Stimulated activated CD4-positive, alpha-beta T cell treated with anti-CD3 and anti-CD28 coated beads, Interleukin-2, amount 100 ng/mL, for 4 hours (primary cell): ENCODE data around the gene ZNF454.

Source experiments
- DNase-seq: peaks from one replicate; pipeline ENCODE4 v3.0.0-alpha.2; 2020; ENCODE audit warnings: low read depth

The ZNF454 gene

DNA sequence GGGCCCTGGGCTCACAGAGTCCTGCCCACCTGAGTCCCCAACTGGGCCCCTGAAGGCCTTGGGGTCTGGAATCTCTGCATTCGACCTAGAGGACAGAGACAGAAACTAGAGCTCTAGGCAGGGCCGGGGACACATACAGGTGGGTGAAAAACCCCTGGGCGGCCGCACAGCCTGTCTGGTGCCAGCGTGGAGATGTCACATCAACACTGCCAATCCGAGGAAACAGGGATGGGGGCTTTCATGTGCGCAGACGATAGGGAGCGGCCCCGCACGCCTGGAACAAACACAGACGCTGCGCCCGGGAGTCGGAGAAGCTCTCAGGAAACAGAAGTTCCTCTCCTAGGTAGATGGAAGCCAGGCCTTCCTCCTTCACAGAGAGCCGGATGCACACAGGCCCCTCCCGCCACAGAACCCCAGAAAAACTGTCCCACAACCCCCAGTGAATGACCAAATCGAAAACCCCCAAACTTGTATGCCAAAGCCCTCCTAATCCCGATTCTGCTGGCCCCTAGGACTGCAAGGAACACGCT is 52.3 kb downstream of the ZNF454 start:
- DNase-seq: no peak

DNA sequence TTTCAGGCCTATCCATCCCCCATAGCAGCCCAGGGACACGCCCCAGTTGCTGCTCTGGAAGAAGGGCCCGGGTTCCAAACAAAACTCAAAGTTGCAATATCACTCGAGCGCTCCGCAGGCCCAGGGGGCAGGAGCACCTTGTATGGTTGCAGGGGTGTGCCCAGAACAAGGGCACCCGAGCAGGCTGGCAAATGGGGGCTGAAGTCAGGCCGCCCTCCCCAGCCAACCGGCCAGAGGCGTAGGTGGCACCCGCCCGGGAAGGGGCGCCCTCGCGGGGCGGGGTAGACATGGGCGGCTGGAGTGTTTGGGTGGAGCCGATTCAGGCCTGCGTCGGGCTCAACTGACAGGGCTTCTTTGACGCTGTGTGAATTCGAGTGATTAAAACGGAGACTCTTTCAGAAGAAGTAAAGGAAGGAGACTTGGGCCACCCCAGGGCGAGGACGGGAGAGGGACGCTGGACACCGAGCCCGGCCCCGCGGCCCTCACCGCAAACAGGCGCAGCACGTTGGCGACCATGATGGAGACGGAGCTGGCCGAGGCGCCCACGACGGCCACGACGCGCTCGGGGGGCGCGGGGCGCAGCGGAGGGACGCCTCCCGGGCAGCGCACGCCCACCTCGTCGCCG is 53.1 kb downstream of the ZNF454 start:
- no peak for DNase-seq

DNA sequence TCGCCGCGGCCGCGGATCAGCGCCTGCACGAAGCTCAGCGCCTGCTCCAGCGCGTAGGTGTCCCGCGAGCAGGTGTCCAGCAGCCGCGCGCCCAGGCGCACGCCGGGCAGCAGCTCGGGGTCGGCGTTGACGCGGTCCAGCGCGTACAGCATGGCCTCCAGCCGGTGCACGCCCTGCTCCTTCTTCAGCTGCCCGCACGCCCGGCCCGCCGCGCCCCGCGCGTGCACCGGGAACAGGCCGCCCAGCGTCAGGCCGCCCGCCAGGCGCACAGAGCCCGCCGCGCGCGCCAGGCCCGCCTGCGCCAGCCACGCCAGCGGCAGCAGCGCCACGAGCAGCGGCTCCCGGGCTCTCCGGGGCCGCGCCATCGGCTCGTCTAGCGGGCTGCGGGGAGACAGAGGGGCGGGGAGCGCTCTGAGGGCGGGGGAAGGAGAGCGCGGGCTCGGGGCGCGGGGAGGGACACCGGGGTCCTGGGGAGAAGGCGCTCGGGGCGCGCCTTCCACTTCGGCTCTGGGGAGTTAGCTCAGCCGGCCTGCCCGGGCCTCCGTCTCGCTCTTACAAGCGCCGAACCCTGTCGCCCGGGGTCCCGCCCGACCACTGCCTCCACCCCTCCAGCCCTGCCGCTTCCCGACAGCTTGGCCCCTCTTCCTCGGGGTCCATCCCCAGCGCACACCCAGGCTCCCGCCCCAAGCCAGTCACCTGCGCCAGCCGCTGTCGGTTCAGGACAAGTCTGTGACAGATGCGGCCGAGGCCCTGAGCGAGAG is 53.8 kb downstream of the ZNF454 start, which contains the start of gene GRM6:
TSS of gene GRM6 (minus strand) at position 741 of the 761 bp plus-strand sequence. CDS start at position 365, 376 bp downstream.
- no peak for DNase-seq

DNA sequence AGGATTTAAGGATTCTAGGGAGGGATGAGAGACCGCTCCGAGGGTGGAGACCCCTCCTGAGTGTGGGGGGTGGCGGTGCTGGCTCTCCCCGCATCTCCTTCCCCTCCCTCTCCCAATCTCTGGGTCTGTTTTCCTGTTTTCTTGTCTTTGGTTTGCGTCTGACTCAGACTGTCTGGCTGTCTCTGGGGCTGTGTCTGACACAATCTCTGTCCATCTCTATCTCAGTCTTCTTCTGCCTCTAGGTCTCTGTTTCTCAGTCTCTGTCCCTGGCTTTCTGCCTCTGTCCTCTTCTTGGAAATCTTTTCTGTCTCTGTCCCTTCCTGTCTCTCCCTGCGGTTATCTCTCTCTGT is 54.3 kb downstream of the ZNF454 start:
- no peak for DNase-seq

GRCh38 chr5:178996156-178996555 is 55.2 kb downstream of the ZNF454 start:
- DNase-seq: no peak

DNA sequence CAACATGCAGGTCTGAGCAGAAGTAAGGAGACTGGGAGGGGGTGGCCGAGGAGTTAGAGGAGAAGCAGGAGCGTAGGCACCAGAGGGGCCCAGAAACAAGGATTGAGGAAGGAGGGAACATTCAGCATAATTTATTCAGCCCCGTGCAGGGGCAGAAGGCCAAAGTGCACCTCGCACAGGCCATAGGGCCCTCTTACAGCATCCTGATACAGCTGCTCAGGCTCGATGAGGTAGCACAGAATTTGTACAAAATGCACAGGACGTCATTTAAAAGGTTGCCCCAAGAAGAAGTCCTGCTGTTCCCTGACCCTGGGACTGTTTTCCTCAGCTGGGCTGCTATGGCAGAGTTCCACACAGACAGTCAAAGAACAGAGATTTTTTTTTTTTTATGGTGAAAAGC is 56.2 kb downstream of the ZNF454 start:
- DNase-seq: no peak

- no peak for DNase-seq
Observed at GRCh38 chr5:178998441-178998840, 57.4 kb downstream of the ZNF454 start.

DNA sequence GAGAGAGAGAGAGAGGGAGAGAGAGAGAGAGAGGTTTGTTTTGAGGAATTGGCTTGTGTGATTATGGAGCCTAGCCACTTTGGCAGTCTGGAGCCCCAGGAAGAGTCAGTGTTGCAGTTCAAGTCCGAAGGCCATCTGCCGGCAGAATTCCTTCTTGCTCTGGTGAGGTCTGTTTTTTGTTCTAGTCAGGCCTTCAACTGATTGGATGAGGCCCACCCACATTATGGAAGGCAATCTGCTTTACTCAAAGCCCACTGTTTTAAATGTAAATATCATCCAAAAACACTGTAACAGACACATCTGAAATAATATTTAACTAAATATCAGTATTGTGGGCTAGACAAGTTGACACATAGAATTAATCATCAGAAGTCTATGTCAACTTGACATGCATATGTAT is 65.6 kb downstream of the ZNF454 start:
- DNase-seq: no peak

GRCh38 chr5:179008667-179009066 is 67.7 kb downstream of the ZNF454 start:
- DNase-seq: no peak
